ENCODE data around the gene PMM1. TPM values are rescaled to one million over a fixed set of nuclear protein-coding genes. Genes with fewer than 3 reads are reported as not detected.
"Not testable (repeated sequence)": the region's sequence is repeated elsewhere in the genome, so short reads cannot be mapped to it uniquely, and the experiment has no call there.

PMM1 gene
- total RNA-seq, 2 donors from 2014 or later: 24.9 to 25.3 TPM

- Histone ChIP-seq H3K4me3 (peak overlapping the region; percentile 76), H3K4me1 (ENCODE audit: control insufficient read depth in 1 of 2, low read depth in 2 of 2) (peaks cover 29 to 81% of the 10 kb centered on the region in 2 donors), H3K27ac (peak overlapping the region; percentile 96 to 98), H3K27me3 (replicated peaks; ENCODE audit: insufficient read depth) (no peaks in the 10 kb centered on the region), H3K9me3 (no peaks in the 10 kb centered on the region), H3K36me3 (no peaks in the 10 kb centered on the region)
- DNase-seq (ENCODE audit: low spot score): no peak
- ATAC-seq (ENCODE audit: insufficient number of reproducible peaks, low FRiP score, low read depth): no peak
- TF ChIP-seq CTCF (IDR thresholded peaks at IDR 0.05): no peak
Observed at GRCh38 chr22:41561788-41562187, 27.9 kb downstream of the PMM1 start.

- Histone ChIP-seq H3K27me3 (replicated peaks; ENCODE audit: insufficient read depth) (no peaks in the 10 kb centered on the region), H3K4me1 (ENCODE audit: control insufficient read depth in 1 of 2, low read depth in 2 of 2) (peaks cover 28 to 81% of the 10 kb centered on the region in 2 donors), H3K4me3 (peak overlapping the region; percentile 76), H3K27ac (peak overlapping the region; percentile 96 to 98), H3K9me3 (no peaks in the 10 kb centered on the region), H3K36me3 (no peaks in the 10 kb centered on the region)
- ATAC-seq (ENCODE audit: insufficient number of reproducible peaks, low FRiP score, low read depth) (no peak), DNase-seq (ENCODE audit: low spot score) (no peak)
- no peak for TF ChIP-seq CTCF (IDR thresholded peaks at IDR 0.05)
Observed at GRCh38 chr22:41561335-41561734, 28.3 kb downstream of the PMM1 start.

- Histone ChIP-seq H3K9me3 (no peaks in the 10 kb centered on the region), H3K4me1 (ENCODE audit: control insufficient read depth in 1 of 2, low read depth in 2 of 2) (peaks cover 20 to 70% of the 10 kb centered on the region in 2 donors), H3K27me3 (replicated peaks; ENCODE audit: insufficient read depth) (no peaks in the 10 kb centered on the region), H3K4me3 (peak overlapping the region; percentile 76), H3K27ac (peak overlapping the region; percentile 96 to 98), H3K36me3 (no peaks in the 10 kb centered on the region)
- DNase-seq (ENCODE audit: low spot score) (no peak), ATAC-seq (ENCODE audit: insufficient number of reproducible peaks, low FRiP score, low read depth) (no peak)
- TF ChIP-seq CTCF (IDR thresholded peaks at IDR 0.05): no peak
Observed at GRCh38 chr22:41560095-41560471, 29.6 kb downstream of the PMM1 start.

GRCh38 chr22:41558241-41558630, 31.4 kb downstream of the PMM1 start:
- ATAC-seq (ENCODE audit: insufficient number of reproducible peaks, low FRiP score, low read depth): not testable (repeated sequence)

GRCh38 chr22:41557401-41558240, 32.0 kb downstream of the PMM1 start:
- Histone ChIP-seq H3K27ac (peak overlapping the region; percentile 96 to 98), H3K36me3 (no peaks in the 10 kb centered on the region), H3K4me1 (ENCODE audit: control insufficient read depth in 1 of 2, low read depth in 2 of 2) (peaks cover 12 to 46% of the 10 kb centered on the region in 2 donors), H3K9me3 (no peaks in the 10 kb centered on the region), H3K4me3 (peak overlapping the region; percentile 27), H3K27me3 (replicated peaks; ENCODE audit: insufficient read depth) (no peaks in the 10 kb centered on the region)
- ATAC-seq (ENCODE audit: insufficient number of reproducible peaks, low FRiP score, low read depth) (peak; percentile 73), DNase-seq (ENCODE audit: low spot score) (peak; percentile 80)
- TF ChIP-seq CTCF (IDR thresholded peaks at IDR 0.05): no peak

More at GRCh38 chr22:41558241-41558630, 31.4 kb downstream of the PMM1 start:
- not testable (repeated sequence) for H3K9me3 ChIP-seq; DNase-seq (ENCODE audit: low spot score); H3K27me3 ChIP-seq (replicated peaks; ENCODE audit: insufficient read depth); H3K4me3 ChIP-seq; H3K36me3 ChIP-seq
- peaks cover 12 to 52% of the 10 kb centered on the region in 2 donors for H3K4me1 ChIP-seq (ENCODE audit: control insufficient read depth in 1 of 2, low read depth in 2 of 2)
- H3K27ac ChIP-seq: peak overlapping the region; percentile 96 to 98
